ENCODE data around the gene IQCF5.
"Not testable (repeated sequence)": the region's sequence is repeated elsewhere in the genome, so short reads cannot be mapped to it uniquely, and the experiment has no call there.

The IQCF5 gene

GRCh38 chr3:51875501-51875900 lies at the start of gene IQCF5:
Gene IQCF5 (minus strand): TSS chr3:51875601. CDS start chr3:51875531, 70 bp downstream.
- DNase-seq, result no peak

- DNase-seq, result no peak
Observed at GRCh38 chr3:51921081-51921578, 45.7 kb upstream of the IQCF5 start.

DNA sequence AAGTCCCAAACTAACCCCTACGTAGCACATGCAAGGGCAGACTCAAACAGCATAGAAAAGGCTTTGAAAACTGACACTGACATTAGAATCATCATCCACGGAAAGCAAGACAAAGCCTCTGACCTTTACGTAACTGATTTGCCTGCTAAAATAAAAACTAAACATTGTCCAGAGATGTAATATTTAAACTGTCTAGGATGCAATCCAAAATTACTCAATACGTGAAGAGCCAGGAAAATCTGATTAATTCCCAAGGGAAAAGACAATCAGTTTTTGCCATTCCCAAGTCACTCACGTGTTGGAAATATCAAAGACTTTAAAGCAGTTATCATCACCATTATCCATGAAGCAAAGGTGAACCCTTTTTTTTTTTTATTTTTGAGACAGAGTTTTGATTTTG lies 41.0 kb upstream of the IQCF5 start:
- no peak for DNase-seq

- DNase-seq, result no peak
Observed at GRCh38 chr3:51908026-51908425, 32.6 kb upstream of the IQCF5 start.

DNA sequence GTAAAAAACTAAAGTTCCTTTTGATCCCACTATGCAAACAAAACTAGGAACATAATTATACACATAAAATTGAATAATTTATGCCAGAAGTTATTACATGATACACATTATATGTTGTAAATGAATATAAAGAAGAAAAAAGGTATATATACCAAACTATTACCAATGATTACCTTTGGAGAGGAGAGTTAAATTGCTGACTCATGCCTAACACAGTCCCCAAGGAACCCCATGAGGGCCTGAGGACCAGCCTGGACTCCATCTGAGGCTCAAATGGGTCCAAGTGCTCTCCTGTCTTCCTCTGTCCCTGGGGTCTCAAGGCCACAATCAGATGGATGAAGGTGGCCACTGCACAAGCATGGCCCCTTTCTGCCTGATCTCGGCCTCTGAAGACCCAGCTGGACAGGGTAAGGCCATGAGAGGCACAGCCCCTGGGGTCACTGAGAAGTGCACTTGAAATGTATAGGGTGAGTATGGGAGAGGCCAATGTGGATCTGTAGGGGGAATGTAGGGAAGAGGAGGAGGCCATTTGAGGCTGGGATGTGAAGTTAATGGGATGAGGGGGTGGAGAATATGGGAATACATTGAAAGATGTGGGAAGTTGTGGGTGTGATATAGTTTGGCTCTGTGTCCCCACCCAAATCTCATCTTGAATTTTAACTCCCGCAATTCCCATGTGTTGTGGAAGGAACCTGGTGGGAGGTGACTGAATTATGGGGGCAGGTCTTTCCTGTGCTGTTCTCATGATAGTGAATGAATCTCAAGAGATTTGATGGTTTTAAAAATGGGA lies 28.8 kb upstream of the IQCF5 start:
- no peak for DNase-seq

DNA sequence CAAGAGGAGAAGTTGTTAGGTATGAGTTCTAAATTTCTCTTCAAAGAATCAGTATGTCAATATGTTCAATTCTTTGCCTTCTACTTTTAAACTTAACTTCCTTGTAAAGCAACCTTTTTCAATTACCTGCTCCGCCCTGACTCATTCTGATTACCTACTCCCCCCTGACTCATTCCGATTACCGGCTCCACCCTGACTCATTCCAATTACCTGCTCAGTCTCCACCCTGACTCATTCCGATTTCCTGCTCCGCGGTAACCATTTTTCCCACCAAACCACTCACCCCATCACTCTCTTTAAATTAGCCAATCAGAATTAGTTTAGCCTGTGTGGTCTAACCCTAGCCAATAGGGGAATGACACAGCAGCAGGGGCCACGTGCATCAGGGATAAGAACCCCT lies 27.0 kb upstream of the IQCF5 start:
- DNase-seq, result not testable (repeated sequence)

- DNase-seq, result not testable (repeated sequence)
Observed at GRCh38 chr3:51900043-51900442, 24.6 kb upstream of the IQCF5 start.

DNA sequence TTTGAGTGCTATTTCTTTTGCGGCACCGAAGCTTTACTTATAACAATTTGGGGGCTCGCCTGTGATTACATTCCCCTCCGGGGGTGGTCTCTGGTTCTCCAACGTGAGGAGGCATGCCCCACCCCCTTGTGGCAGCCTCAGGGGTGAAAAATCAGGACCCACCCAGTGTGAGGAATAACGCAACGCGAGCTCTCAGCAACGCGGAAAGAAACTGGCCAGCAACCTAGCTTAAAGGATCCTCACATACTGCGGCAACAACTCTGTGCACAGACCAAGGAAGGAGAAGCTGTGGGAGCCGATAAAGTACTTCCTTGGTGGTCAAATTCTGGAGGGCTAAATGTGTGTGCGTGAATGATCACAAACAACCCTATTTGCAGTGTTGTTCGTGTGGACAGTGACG lies 22.0 kb upstream of the IQCF5 start:
- DNase-seq, result no peak

DNA sequence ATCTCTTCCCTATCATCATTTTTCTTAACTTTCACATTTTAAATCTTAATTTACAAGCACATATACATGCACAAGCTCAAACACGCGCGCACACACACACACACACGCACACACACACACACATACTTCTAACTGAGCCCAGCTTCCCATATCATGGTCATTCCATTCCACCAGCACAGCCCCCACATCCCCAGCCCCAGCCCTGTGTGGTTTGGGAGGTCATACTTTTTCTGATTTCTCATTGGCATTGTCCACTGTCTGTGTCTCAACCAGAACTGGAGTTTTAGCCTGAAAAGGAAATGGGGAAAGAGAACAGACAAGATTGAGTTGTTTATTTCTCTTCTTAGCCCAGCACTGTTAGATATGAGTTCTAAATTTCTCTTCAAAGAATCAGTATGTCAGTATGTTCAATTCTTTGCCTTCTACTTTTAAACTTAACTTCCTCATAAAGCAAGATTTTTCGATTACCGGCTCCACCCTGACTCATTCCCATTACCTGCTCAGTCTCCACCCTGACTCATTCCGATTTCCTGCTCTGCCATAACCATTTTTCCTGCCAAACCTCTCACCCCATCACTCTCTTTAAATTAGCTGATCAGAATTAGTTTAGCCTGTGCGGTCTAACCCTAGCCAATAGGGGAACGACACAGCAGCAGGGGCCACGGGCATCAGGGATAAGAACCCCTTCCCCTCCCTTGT lies 21.4 kb upstream of the IQCF5 start:
- no peak for DNase-seq

- DNase-seq, result no peak
Observed at GRCh38 chr3:51894939-51895338, 19.5 kb upstream of the IQCF5 start.

DNA sequence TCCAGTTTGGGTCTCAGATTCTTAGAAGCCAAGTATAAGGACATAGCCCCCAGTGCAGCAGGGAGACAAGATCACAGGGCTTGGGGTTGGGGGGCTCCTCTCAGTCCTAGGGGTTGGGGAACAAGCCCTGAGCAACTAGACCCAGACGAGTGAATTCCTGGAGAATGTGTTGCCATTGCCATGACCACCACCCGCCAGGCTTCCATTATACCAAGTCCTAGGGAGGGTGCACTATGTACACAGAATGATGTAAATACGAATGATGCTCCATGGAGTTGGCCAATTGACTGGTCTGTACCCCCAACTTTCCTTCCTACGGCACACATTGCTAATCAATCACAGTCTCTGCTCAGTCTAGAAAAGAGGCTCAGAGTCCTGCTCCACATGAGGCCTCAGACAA lies 19.0 kb upstream of the IQCF5 start:
- no peak for DNase-seq

- DNase-seq, result no peak
Observed at GRCh38 chr3:51891242-51892039, 16.0 kb upstream of the IQCF5 start.

DNA sequence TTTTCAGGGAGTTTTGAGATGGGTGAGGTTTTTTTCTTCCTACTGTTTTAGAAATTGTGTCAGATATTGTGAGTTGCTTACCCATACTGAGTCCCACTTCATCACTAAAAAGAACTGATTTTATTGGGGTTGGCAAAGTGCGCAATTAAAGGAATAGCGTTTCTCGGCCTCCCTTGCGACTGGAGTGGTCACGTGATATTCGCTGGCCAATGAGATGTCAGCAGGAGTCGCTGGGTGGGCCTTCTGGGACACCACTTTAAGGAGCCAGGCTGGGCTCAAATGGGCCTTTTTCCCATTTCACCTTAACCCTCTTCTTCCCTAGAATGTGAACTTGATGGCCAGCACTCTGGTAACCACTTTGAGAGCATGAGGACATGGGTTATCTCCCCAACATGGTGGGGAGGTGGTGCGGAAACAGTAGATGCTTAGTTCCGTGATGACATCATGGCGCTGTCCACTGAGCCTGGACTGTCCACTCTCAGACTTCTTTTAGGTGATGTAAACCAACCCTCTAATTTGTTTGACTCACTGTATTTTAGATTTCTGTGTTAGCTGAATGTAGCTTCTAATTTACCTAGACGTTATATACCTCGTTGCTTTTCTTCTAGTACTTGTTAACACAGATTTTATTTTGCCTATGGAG lies 13.2 kb upstream of the IQCF5 start:
- DNase-seq, result no peak

GRCh38 chr3:51887620-51888019 lies 12.2 kb upstream of the IQCF5 start:
- no peak for DNase-seq

- DNase-seq, result no peak
Observed at GRCh38 chr3:51886447-51886846, 11.0 kb upstream of the IQCF5 start.

DNA sequence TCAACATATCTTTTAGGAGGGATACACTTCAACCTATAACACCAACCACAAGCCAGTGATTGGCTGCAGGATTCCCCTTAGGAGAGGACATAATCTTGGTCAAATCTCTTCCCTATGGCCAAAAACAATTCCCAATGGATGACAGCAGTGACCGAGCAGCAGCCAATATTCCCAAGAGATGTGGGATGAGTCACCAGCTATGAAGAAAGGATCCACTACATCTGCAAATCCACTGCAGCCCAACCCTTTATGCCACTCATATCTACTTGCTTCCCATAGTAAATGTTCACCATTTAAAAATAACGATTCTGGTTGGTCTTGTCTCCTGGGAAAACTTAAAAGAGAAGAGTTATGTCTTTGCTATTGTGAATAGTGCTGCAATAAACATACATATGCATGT lies 4.5 kb upstream of the IQCF5 start:
- DNase-seq, result no peak

DNA sequence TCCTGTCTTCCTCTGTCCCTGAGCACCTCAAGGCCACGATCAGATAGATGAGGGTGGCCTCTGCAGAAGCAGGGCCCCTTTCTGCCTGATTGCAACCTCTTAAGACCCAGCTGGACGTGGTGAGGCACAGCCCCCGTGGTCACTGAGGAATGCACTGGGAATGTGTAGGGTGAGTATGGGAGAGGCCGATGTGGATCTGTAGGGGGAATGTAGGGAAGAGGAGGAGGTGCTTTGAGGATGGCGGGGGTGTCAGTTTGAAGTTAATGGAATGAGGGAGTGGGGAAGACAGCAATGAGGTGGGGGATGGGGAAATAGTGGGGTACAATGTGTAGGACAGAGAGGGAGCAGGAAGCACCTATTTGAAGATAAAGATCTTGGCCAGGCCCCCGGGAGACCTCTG lies 785 bp upstream of the IQCF5 start:
- no peak for DNase-seq

- no peak for DNase-seq
Observed at GRCh38 chr3:51874889-51875288, 512 bp downstream of the IQCF5 start.

- DNase-seq, result no peak
Observed at GRCh38 chr3:51874411-51874810, 990 bp downstream of the IQCF5 start.

GRCh38 chr3:51873876-51874275 lies 1.5 kb downstream of the IQCF5 start:
- no peak for DNase-seq

GRCh38 chr3:51873253-51873766 lies 2.1 kb downstream of the IQCF5 start:
- DNase-seq, result no peak

DNA sequence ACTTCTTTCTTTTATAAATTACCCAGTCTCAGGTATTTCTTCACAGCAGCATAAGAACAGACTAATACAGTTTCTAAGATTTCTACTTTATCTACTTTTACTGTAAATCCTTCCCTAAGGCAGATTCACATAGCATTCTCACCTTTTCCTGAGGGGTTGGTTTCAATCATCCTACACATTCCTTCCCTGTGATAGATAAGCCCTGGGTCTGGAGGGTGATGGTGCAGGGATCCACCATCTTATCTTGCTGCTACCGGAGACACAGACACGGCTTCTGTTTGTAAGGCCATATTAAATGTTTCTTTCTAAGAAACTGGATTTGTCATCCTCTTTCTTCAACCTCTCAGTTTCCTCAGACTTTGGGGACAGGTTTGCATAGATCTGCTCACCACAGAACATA lies 6.1 kb downstream of the IQCF5 start:
- no peak for DNase-seq

DNA sequence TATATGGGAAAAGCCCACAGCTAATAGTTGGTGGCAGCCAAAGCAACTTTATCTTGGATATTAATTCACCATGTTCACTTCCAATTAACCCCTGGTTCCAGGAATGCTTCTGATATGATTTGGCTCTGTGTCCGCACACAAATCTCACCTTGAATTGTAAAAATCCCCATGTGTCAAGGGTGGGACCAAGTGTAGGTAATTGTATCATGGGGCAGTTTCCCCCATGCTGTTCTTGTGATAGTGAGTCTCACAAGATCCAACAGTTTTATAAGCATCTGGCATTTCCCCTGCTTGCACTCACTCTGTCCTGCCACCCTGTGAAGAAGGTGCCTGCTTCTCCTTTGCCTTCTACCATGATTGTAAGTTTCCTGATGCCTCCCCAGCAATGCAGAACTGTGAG lies 6.5 kb downstream of the IQCF5 start:
- DNase-seq, result not testable (repeated sequence)

Data from GDM1 (cell line).